K562 (cell line): ENCODE measurements around the gene RALGPS1. TPM values are rescaled to one million over a fixed set of nuclear protein-coding genes. Genes with fewer than 3 reads are reported as not detected.

Source experiments
- NCOA2 ChIP-seq, 2 experiments: fragments of 450-650 bp; IDR thresholded peaks; 2 replicates each; pipeline ENCODE4 v1.6.1; 2018; ENCODE audit warnings: mild to moderate bottlenecking in 2 of 2, moderate library complexity in 1 of 2; ENCODE audit not compliant: partially characterized antibody in 2 of 2
- NR3C1 ChIP-seq: sonication (generic); formaldehyde crosslinking; IDR thresholded peaks from 2 replicates; pipeline ENCODE4 v1.8.1; 2022; ENCODE audit warnings: missing genetic modification reagents
- REST ChIP-seq, 2 experiments: fragments of 450-650 bp; formaldehyde crosslinking in 1 of 2; IDR thresholded peaks; 2 replicates each; pipeline versions ENCODE4 v1.4.0 to v1.6.1; 2014 to 2020; ENCODE audit warnings: mild to moderate bottlenecking in 2 of 2, borderline replicate concordance in 1 of 2, low read depth in 1 of 2
- polyA plus RNA-seq, 8 experiments: library from polyadenylated mRNA; depleted of rRNA in 4 of 8; stranded (reverse) in 5 of 8; unstranded in 3 of 8; fragments of >200 nt; fragmentation: Nextera tagmentation in 2 of 8; fragmentation: Illumina TruSeq in 1 of 8; extraction: Ambion mirVana in 2 of 8; extraction: Trizol in 1 of 8; gene quantifications; 2 replicates each; pipeline versions ENCODE4 v1.2.1 to v1.2.3, GENCODE V29; 2011 to 2014; ENCODE audit warnings: inconsistent platforms in 1 of 8, missing spikeins in 1 of 8
- total RNA-seq, 7 experiments: library from RNA; depleted of rRNA in 6 of 7; stranded (reverse); fragments of >200 nt in 6 of 7; fragmentation: Illumina TruSeq in 2 of 7; extraction: Trizol in 2 of 7; gene quantifications; 2 replicates each; pipeline versions ENCODE4 v1.2.1 to v1.2.3, GENCODE V29; 2011 to 2021; ENCODE audit warnings: low replicate concordance in 1 of 7

The RALGPS1 gene
- total and polyA plus RNA-seq, 9 of the 15 experiments (the other 6 are each of a cell fraction or from before 2014, with no cell fraction given) = 0.04 to 2.6 (median 1.5) TPM

GRCh38 chr9:127176631-127177030, 262.0 kb downstream of the RALGPS1 start (continued):
- TF ChIP-seq REST (IDR thresholded peaks at IDR 0.05; ENCODE audit: borderline replicate concordance) (no peak), REST (CRISPR knock-in tag; IDR thresholded peaks at IDR 0.05; ENCODE audit: low read depth) (no peak), NCOA2 (IDR thresholded peaks at IDR 0.05; ENCODE audit: partially characterized antibody in 2 of 2) (no peak), NR3C1 (no peak)
